GM12801 (cell line): ENCODE results near the gene CCDC82.

ENCODE experiments used
- CTCF ChIP-seq: IDR thresholded peaks from one replicate; pipeline ENCODE4 v1.5.1; 2011; ENCODE audit warnings: control low read depth; ENCODE audit not compliant: insufficient read length; ENCODE audit errors: extremely low read depth

Gene CCDC82

GRCh38 chr11:96384156-96384555 is 5.6 kb downstream of the CCDC82 start:
- TF ChIP-seq CTCF, result no peak

GRCh38 chr11:96376796-96377195 is 12.9 kb downstream of the CCDC82 start:
- TF ChIP-seq CTCF, result no peak

- TF ChIP-seq CTCF, result no peak
Observed at GRCh38 chr11:96373826-96374225, 15.9 kb downstream of the CCDC82 start.

- no peak for TF ChIP-seq CTCF
Observed at GRCh38 chr11:96367342-96367741, 22.4 kb downstream of the CCDC82 start.

GRCh38 chr11:96366024-96366423 is 23.7 kb downstream of the CCDC82 start:
- TF ChIP-seq CTCF, result no peak

- TF ChIP-seq CTCF, result no peak
Observed at GRCh38 chr11:96365493-96365892, 24.2 kb downstream of the CCDC82 start.

GRCh38 chr11:96361778-96362177 is 27.9 kb downstream of the CCDC82 start:
- no peak for TF ChIP-seq CTCF

- TF ChIP-seq CTCF, result no peak
Observed at GRCh38 chr11:96358321-96358720, 31.4 kb downstream of the CCDC82 start.
